GM18861 (cell line): ENCODE measurements around the gene SPC25.
"Not testable (repeated sequence)": the region's sequence is repeated elsewhere in the genome, so short reads cannot be mapped to it uniquely, and the experiment has no call there.

Experiments used
- ATAC-seq: cut with Tn5 transposase; IDR thresholded peaks from one replicate; pipeline ENCODE4 v1.9.1; 2021; ENCODE audit not compliant: unreplicated experiment

Gene SPC25

GRCh38 chr2:168904358-168904757 lies 14.1 kb upstream of the SPC25 start:
- ATAC-seq = no peak

GRCh38 chr2:168903888-168904287 lies 13.7 kb upstream of the SPC25 start:
- ATAC-seq = no peak

- ATAC-seq = no peak
Measured at GRCh38 chr2:168901003-168901402, 10.8 kb upstream of the SPC25 start, which contains the start of gene G6PC2. Gene G6PC2 (plus strand): TSS chr2:168901291. CDS start chr2:168901332, 41 bp downstream.

GRCh38 chr2:168897449-168897848 lies 7.2 kb upstream of the SPC25 start:
- ATAC-seq = no peak

- no peak for ATAC-seq
Measured at GRCh38 chr2:168896783-168897182, 6.6 kb upstream of the SPC25 start.

- ATAC-seq = no peak
Measured at GRCh38 chr2:168895771-168896170, 5.5 kb upstream of the SPC25 start.

GRCh38 chr2:168894720-168895119 lies 4.5 kb upstream of the SPC25 start:
- ATAC-seq = no peak

- no peak for ATAC-seq
Measured at GRCh38 chr2:168894101-168894500, 3.9 kb upstream of the SPC25 start.

- ATAC-seq = no peak
Measured at GRCh38 chr2:168892327-168892726, 2.1 kb upstream of the SPC25 start.

GRCh38 chr2:168889635-168890005 lies 610 bp downstream of the SPC25 start:
- ATAC-seq = no peak

- no peak for ATAC-seq
Measured at GRCh38 chr2:168884975-168885374, 5.3 kb downstream of the SPC25 start.

GRCh38 chr2:168882163-168882562 lies 8.1 kb downstream of the SPC25 start:
- not testable (repeated sequence) for ATAC-seq

GRCh38 chr2:168874368-168875054 lies 15.7 kb downstream of the SPC25 start:
- no peak for ATAC-seq

- not testable (repeated sequence) for ATAC-seq
Measured at GRCh38 chr2:168870824-168871223, 19.4 kb downstream of the SPC25 start.

- not testable (repeated sequence) for ATAC-seq
Measured at GRCh38 chr2:168870369-168870768, 19.9 kb downstream of the SPC25 start.

GRCh38 chr2:168867164-168867563 lies 23.1 kb downstream of the SPC25 start:
- not testable (repeated sequence) for ATAC-seq

GRCh38 chr2:168858146-168858545 lies 32.1 kb downstream of the SPC25 start:
- no peak for ATAC-seq

GRCh38 chr2:168855601-168856000 lies 34.6 kb downstream of the SPC25 start:
- no peak for ATAC-seq

- no peak for ATAC-seq
Measured at GRCh38 chr2:168854651-168855050, 35.6 kb downstream of the SPC25 start.

GRCh38 chr2:168853471-168853870 lies 36.8 kb downstream of the SPC25 start:
- ATAC-seq = no peak

- no peak for ATAC-seq
Measured at GRCh38 chr2:168852481-168852880, 37.7 kb downstream of the SPC25 start.

- ATAC-seq = no peak
Measured at GRCh38 chr2:168851674-168852320, 38.4 kb downstream of the SPC25 start.

GRCh38 chr2:168850846-168851245 lies 39.4 kb downstream of the SPC25 start:
- no peak for ATAC-seq
